Central memory CD8-positive, alpha-beta T cell (primary cell): Measurements from ENCODE around the gene COL6A3.
"Not testable (repeated sequence)": the region's sequence is repeated elsewhere in the genome, so short reads cannot be mapped to it uniquely, and the experiment has no call there.

ENCODE experiments used
- ATAC-seq: fragments of 150-1000 bp; cut with Tn5 transposase; replicated peaks from 2 replicates; pipeline ENCODE4 v1.10.0; 2022; ENCODE audit warnings: mild to moderate bottlenecking, moderate FRiP score, moderate number of reproducible peaks; ENCODE audit not compliant: poor library complexity, severe bottlenecking; ENCODE audit errors: extremely low read depth
- DNase-seq, 2 donors: peaks; one replicate each; pipeline ENCODE4 v3.0.0; 2021; ENCODE audit warnings: low spot score in 2 of 2
- H3K27ac Mint-ChIP-seq: one replicate; pipeline ENCODE4 v1.8.0; 2022; ENCODE audit warnings: low read depth, mild to moderate bottlenecking, moderate library complexity, mixed read lengths
- H3K27me3 Mint-ChIP-seq: one replicate; pipeline ENCODE4 v1.8.0; 2022; ENCODE audit warnings: mixed read lengths
- H3K36me3 Mint-ChIP-seq: one replicate; pipeline ENCODE4 v1.8.0; 2022; ENCODE audit warnings: mild to moderate bottlenecking, moderate library complexity, mixed read lengths; ENCODE audit not compliant: insufficient read depth
- H3K4me1 Mint-ChIP-seq: one replicate; pipeline ENCODE4 v1.8.0; 2022; ENCODE audit warnings: mixed read lengths
- H3K4me3 Mint-ChIP-seq: one replicate; pipeline ENCODE4 v1.8.0; 2022; ENCODE audit warnings: mild to moderate bottlenecking, moderate library complexity, mixed read lengths
- H3K9me3 Mint-ChIP-seq: one replicate; pipeline ENCODE4 v1.8.0; 2022; ENCODE audit warnings: mixed read lengths

COL6A3 gene

DNA sequence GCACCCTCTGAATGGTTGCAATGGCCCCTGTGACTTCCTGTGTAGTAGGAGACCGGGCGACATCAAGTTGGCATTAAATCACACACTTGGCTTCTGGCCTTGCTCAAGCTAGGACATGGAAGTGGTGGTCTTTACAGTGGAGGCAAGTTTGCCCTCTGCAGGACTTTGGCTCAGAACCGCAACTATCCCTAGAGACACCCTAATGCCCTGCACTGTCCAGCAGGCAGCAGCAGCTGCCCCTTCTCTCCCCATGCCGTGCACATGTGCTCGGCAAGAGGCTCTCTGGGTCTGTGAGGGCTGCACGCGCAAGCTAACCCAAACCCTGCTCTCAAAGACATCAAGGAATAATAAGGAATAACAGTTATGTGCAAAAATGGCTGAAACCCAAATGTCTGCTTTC lies 106.5 kb downstream of the COL6A3 start:
- Mint-ChIP-seq H3K27me3 (peaks cover 31% of the 10 kb centered on the region), H3K9me3 (no peaks in the 10 kb centered on the region), H3K36me3 (peaks cover 2% of the 10 kb centered on the region), H3K27ac (no peak overlapping the region), H3K4me1 (no peaks in the 10 kb centered on the region), H3K4me3 (no peak overlapping the region)
- ATAC-seq: no peak
- no peak for DNase-seq

DNA sequence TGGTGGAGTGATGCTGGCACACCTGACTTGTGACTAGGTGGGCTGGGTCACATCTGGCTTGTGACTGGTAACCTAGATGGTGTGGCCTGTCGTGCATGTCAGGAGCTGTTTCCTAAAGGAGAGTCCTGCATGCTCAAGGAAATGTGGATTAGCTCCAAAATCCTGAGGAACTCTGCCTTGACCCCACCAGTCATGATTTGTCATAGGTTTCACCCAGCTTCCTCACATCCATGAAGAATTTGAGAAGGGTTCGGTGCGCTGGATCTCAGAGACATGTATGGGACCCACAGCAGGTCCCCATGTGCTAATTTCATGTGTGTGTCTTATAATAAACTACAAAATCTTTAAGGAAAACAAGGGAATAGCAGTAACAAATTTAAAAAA lies 107.2 kb downstream of the COL6A3 start:
- Mint-ChIP-seq H3K9me3 (no peaks in the 10 kb centered on the region), H3K36me3 (peaks cover 2% of the 10 kb centered on the region), H3K4me1 (no peaks in the 10 kb centered on the region), H3K27me3 (peaks cover 31% of the 10 kb centered on the region), H3K27ac (no peak overlapping the region), H3K4me3 (no peak overlapping the region)
- ATAC-seq (no peak), DNase-seq (no peak)

DNA sequence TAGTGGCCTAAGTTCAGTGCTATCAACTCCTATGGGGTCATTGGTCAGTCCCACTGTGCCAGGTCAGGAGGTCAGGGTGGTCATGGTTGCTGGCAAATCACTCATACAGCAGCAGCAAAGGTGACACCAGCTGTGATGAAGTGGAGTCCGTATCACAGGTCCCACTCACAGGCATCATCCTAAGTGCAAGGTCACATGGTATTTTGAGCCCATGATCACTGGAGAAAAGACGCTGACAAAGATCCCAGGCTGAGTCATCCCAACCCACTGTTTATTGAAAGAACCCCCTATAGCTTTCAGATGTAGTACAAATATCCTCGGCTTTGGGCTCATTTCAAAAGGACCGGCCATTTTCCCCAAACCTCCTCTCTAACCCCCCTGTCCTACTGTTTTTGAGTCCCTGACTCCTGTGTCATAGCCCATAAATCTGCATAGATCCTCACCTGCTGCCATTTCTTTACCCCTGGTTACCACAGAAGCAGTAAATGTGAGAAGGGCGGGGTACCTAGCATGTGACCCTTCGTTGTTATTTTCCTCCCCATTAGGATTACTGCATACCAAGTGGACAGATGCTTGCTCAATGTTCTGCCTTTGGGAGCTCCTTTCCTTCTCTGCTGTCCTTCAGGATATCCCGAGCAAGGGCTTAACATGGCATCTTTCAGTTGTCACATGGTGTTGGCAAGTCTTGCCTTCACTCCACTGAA lies 107.7 kb downstream of the COL6A3 start:
- peaks cover 36% of the 10 kb centered on the region for H3K27me3 Mint-ChIP-seq
- no peaks in the 10 kb centered on the region for H3K4me1 Mint-ChIP-seq
- ATAC-seq (no peak), DNase-seq (no peak)
- H3K27ac Mint-ChIP-seq: no peak overlapping the region
- no peaks in the 10 kb centered on the region for H3K9me3 Mint-ChIP-seq
- peaks cover 2% of the 10 kb centered on the region for H3K36me3 Mint-ChIP-seq
- no peak overlapping the region for H3K4me3 Mint-ChIP-seq

DNA sequence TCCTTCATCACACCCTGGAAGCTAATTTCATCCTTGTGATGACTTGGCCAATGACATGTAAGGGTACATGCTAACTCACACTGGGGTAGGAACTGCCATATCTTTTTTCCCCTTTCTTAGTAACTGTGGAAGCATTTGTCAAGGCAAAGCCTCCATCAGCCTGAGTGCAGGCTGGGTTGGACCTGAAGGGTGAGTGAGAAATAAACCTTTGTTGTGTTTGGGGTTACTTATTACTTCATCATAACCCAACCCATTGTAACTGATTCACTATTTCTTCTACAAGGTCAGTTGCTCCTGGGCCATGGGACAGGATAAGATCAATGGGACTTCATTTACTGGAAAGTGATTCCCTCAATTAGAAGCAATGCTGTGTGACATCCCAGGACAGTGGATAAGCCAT lies 108.4 kb downstream of the COL6A3 start:
- no peak overlapping the region for H3K4me3 Mint-ChIP-seq
- ATAC-seq (no peak), DNase-seq (no peak)
- H3K27ac Mint-ChIP-seq: no peak overlapping the region
- peaks cover 2% of the 10 kb centered on the region for H3K36me3 Mint-ChIP-seq
- H3K4me1 Mint-ChIP-seq: no peaks in the 10 kb centered on the region
- H3K9me3 Mint-ChIP-seq: no peaks in the 10 kb centered on the region
- H3K27me3 Mint-ChIP-seq: peaks cover 38% of the 10 kb centered on the region

DNA sequence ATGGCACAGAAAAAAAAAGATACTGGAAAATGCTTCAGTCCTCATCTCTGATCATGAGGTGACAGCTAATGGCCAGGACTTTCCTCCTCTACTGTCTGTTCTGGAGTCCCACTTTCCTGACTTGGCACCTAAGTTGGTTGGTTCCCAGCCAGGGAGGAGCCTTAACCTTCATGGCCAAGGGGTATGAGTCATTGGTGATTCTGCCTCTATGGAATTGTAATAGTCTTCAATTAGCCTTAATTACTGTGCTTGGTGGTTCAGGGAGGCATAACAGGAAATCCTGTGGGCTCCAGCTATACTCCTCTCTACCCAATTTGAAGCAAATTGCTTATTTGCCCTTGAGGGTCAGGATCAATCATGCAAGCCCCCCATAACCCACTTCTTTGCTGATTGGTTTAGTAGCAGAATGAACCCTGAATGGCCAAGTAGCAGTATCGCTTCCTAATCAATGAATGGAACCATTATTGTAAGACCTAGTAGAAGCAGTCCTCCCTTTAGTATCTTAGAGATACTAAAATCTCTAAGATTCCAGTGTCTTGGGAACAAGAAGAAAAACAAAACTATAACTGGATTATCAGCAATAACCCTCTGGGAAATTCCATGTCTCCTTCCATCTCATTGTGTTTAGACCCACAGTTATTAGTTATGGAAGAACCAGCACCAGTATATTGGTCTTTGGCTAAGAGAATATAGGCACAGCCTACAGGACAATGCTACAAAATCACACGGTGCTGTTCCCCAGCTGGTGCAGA lies 109.0 kb downstream of the COL6A3 start:
- no peaks in the 10 kb centered on the region for H3K4me1 Mint-ChIP-seq
- H3K27ac Mint-ChIP-seq: no peak overlapping the region
- DNase-seq (no peak), ATAC-seq (no peak)
- no peaks in the 10 kb centered on the region for H3K9me3 Mint-ChIP-seq
- H3K36me3 Mint-ChIP-seq: peaks cover 2% of the 10 kb centered on the region
- no peak overlapping the region for H3K4me3 Mint-ChIP-seq
- peaks cover 40% of the 10 kb centered on the region for H3K27me3 Mint-ChIP-seq

DNA sequence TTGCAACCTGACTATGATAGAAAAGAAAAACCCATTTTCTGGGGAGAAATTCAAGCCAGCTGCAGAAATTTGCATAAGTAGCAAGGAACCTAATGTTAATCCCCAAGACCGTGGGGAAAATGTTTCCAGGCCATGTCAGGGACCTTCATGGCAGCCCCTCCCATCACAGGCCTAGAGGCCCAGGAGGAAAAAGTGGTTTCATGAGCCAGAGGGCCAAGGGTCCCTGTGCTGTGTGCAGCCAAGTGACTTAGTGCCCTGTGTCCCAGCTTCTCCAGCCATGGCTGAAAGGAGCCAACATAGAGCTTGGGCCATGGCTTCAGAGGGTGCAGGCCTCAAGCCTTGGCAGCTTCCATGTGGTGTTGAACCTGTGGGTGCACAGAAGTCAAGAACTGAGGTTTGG lies 110.7 kb downstream of the COL6A3 start:
- ATAC-seq, H3K27ac Mint-ChIP-seq: not testable (repeated sequence)
- peaks cover 33% of the 10 kb centered on the region for H3K27me3 Mint-ChIP-seq

DNA sequence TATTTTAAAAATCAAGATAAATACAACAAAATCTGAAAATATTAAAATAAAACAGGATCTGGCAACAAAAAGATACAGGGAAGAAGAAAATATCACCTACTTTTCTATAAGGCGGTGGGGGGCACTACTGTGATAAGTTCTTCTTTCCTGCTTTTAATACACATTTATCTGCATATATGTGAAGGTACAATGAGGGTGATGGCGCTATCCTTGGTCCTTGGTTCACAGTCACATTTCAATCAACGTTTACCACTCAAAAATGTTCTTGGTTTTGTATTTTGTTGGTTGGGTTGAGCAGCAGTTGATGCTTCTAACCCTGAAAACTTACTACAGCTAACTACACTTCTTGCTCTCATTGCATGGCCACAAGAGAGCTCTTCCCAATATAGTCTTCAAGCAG lies 112.4 kb downstream of the COL6A3 start:
- peaks cover 2% of the 10 kb centered on the region for H3K36me3 Mint-ChIP-seq
- H3K9me3 Mint-ChIP-seq: no peaks in the 10 kb centered on the region
- peaks cover 40% of the 10 kb centered on the region for H3K27me3 Mint-ChIP-seq
- DNase-seq: no peak
- H3K4me1 Mint-ChIP-seq: no peaks in the 10 kb centered on the region
- ATAC-seq: no peak
- no peak overlapping the region for H3K4me3 Mint-ChIP-seq
- H3K27ac Mint-ChIP-seq: no peak overlapping the region

More for the DNA sequence above, 110.7 kb downstream of the COL6A3 start:
- H3K4me1 Mint-ChIP-seq, H3K36me3 Mint-ChIP-seq, H3K4me3 Mint-ChIP-seq, DNase-seq, H3K9me3 Mint-ChIP-seq: not testable (repeated sequence)

DNA sequence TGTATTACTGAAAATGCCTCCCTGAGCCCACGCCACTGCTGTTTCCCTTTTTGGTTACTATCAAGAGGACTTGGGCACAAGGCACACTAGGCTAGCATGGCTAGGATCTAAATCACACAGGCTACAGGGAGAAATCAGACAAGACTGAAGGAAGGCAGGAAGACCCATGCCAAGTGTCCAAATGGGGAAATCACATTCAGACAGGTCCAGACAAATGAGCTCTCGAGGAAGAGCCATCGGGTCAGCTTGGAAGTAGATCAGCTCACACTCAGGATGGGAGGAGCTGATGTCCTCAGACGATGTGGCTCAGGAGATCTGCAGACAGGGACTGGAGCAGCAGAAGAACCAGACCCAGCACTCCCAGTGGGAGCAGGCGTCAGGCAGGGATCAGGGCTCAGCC lies 113.2 kb downstream of the COL6A3 start:
- no peaks in the 10 kb centered on the region for H3K4me1 Mint-ChIP-seq
- peaks cover 49% of the 10 kb centered on the region for H3K27me3 Mint-ChIP-seq
- DNase-seq (no peak), ATAC-seq (no peak)
- no peak overlapping the region for H3K27ac Mint-ChIP-seq
- H3K36me3 Mint-ChIP-seq: peaks cover 2% of the 10 kb centered on the region
- no peaks in the 10 kb centered on the region for H3K9me3 Mint-ChIP-seq
- H3K4me3 Mint-ChIP-seq: no peak overlapping the region

DNA sequence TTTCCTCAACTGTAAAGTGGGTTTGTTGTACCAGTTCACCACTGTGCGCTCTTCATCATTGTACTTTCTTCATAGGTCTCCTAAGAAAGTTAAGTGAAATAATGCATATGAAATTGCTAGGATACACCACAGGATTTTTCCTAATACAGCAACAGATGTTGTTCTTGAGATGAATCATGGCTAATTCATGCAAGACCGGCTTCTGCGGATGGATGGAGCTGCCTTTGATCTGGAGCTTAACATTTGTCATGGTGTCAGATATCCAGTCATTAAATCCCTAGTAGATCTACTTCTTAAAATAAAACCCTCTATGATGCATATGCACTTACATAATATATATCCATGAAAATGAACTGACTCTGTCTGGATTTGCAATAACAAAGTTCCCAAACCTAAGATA lies 114.1 kb downstream of the COL6A3 start:
- Mint-ChIP-seq H3K9me3 (no peaks in the 10 kb centered on the region), H3K27me3 (peaks cover 55% of the 10 kb centered on the region), H3K4me1 (no peaks in the 10 kb centered on the region), H3K36me3 (peaks cover 2% of the 10 kb centered on the region), H3K4me3 (no peak overlapping the region), H3K27ac (no peak overlapping the region)
- ATAC-seq (no peak), DNase-seq (no peak)

DNA sequence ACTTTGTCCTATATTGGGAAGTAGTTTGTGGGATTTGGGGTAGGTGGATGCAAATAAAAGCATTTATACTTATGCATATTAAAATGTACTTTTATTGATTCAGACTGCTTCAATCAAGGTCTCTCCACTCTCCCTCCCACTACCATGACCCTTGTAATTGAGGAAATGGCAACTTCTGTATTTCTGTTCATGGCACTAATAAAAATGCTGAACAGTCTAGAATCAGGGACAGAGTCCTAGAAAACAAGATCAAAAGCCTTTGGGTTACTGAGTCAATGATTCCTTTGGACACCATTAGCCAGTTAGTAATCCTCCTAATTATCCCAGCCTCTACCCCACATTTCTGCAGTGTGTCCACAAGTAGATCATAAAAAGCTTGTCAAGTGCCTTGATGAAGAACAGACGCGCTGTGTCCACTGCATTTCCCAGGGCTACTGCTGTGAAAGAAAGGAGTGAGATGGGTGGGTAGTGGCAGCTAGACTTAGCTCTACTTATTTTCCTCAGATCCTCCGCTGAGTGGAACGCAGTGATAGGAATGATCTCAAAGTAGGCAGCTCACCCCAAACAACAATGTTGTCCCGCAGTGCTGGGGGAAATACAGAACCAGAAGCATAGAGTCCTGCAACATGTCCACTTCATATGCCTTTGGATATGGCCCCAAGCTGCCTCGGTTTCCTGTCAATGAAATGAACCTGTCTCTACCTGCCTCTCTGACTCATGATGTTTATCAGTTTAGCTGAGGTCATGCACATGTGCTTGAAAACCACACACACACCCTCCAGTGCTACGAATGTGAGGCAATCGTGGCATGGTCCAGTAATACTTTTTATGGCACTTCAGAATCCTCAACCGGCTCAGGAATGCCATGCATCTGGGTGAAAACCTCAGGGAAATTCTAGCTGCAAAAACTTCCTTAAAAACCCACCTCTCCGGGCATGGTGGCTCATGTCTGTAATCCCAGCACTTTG lies 115.5 kb downstream of the COL6A3 start:
- Mint-ChIP-seq H3K36me3 (no peaks in the 10 kb centered on the region), H3K27me3 (peaks cover 69% of the 10 kb centered on the region), H3K4me1 (no peaks in the 10 kb centered on the region), H3K27ac (no peak overlapping the region), H3K9me3 (no peaks in the 10 kb centered on the region), H3K4me3 (no peak overlapping the region)
- no peak for DNase-seq
- no peak for ATAC-seq

DNA sequence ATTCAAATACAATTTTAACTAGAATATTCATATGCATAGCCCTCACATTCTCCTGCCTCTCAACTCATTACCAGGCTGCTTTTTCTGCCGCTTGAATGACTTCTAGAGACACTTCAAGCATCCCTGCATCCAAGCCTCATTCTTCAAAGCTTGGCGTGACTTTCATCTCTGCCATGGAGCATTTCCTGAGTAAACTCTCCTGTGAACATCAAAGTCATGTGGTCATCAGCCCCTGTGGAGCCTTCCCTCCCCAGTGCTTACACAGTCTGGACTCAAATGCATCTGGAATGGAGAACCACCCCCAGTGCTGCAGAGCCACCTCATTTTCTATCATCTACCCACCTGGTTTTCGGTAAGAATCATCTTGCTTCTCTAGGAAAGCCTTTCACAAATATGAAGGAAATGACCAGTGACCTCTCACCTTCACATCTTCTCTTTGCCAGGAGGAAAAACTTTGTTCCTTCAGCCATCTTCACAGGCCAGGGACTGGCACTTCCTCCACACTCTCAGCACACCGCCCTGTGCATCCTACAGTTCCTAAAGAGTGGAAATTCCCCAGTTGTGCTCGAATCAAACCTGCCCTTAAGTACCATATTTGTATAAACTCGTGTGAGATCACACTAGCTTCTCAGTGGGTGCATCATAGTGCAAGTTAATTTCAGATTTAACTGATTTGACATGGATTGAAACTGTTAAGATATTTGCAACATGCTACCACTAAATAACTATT lies 116.4 kb downstream of the COL6A3 start:
- no peak for ATAC-seq
- H3K9me3 Mint-ChIP-seq: no peaks in the 10 kb centered on the region
- H3K27ac Mint-ChIP-seq: no peak overlapping the region
- H3K4me3 Mint-ChIP-seq: no peak overlapping the region
- DNase-seq: no peak
- no peaks in the 10 kb centered on the region for H3K4me1 Mint-ChIP-seq
- H3K36me3 Mint-ChIP-seq: no peaks in the 10 kb centered on the region
- peaks cover 69% of the 10 kb centered on the region for H3K27me3 Mint-ChIP-seq

DNA sequence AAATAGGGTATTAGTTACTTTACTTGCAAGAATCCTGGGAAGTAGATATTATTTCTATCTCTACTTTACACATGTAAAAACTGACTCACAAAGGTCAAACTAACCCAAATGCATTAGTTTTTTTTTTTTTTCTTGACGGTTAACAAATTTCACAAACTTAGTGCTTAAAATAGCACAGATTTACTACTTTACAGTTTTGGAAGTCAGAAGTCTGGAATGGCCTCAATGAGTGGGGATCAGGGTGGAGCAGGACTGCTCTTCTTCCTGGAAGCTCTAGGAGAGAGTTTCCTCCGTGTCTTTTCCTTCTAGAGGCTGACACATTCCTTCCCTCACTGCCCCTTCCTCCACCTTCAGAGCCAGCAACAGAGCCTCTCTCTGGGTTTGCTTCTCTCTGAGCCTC lies 117.2 kb downstream of the COL6A3 start:
- Mint-ChIP-seq H3K9me3 (no peaks in the 10 kb centered on the region), H3K36me3 (no peaks in the 10 kb centered on the region), H3K4me3 (no peak overlapping the region), H3K27ac (no peak overlapping the region), H3K4me1 (no peaks in the 10 kb centered on the region), H3K27me3 (peaks cover 71% of the 10 kb centered on the region)
- no peak for ATAC-seq
- no peak for DNase-seq
